ENCODE data around the gene AGTRAP.

Gene AGTRAP

GRCh38 chr1:11784993-11785769 lies 49.2 kb downstream of the AGTRAP start:
- DNase-seq = peak; percentile 64

- DNase-seq = no peak
These were observed 50.2 kb downstream of the AGTRAP start for GRCh38 chr1:11786168-11786567.

- DNase-seq = peak; percentile 63
These were observed 51.4 kb downstream of the AGTRAP start for GRCh38 chr1:11787251-11787803.

GRCh38 chr1:11787804-11788436 lies 52.0 kb downstream of the AGTRAP start:
- no peak for DNase-seq

- DNase-seq = no peak
These were observed 52.7 kb downstream of the AGTRAP start for GRCh38 chr1:11788549-11789053.

GRCh38 chr1:11789126-11790067 lies 53.5 kb downstream of the AGTRAP start:
- DNase-seq = no peak

GRCh38 chr1:11790101-11790879 lies 54.4 kb downstream of the AGTRAP start:
- DNase-seq = no peak

GRCh38 chr1:11790880-11791715 lies 55.2 kb downstream of the AGTRAP start:
- peak; percentile 90 for DNase-seq

GRCh38 chr1:11792106-11792505 lies 56.2 kb downstream of the AGTRAP start:
- no peak for DNase-seq

GRCh38 chr1:11793819-11794218 lies 57.9 kb downstream of the AGTRAP start:
- DNase-seq = no peak

- DNase-seq = no peak
These were observed 58.7 kb downstream of the AGTRAP start for GRCh38 chr1:11794446-11795237.

GRCh38 chr1:11795238-11795890 lies 59.4 kb downstream of the AGTRAP start:
- no peak for DNase-seq

- no peak for DNase-seq
These were observed 60.3 kb downstream of the AGTRAP start for GRCh38 chr1:11796036-11796828.

- DNase-seq = peak; percentile 52
These were observed 61.7 kb downstream of the AGTRAP start for GRCh38 chr1:11797525-11798216.

- no peak for DNase-seq
These were observed 63.2 kb downstream of the AGTRAP start for GRCh38 chr1:11799099-11799498.

GRCh38 chr1:11799896-11800295 lies 64.0 kb downstream of the AGTRAP start:
- DNase-seq = no peak

- DNase-seq = no peak
These were observed 64.4 kb downstream of the AGTRAP start for GRCh38 chr1:11800391-11800755.
